H9 (cell line): Measurements from ENCODE around the gene DPYSL3. TPM values are rescaled to one million over a fixed set of nuclear protein-coding genes. Genes with fewer than 3 reads are reported as not detected.

ENCODE experiments used
- DNase-seq: peaks from one replicate; pipeline ENCODE4 v3.0.0-alpha.2; 2017
- H2AFZ ChIP-seq: one replicate; pipeline ENCODE4 v1.6.1; 2013; ENCODE audit warnings: mild to moderate bottlenecking, low read length, control low read depth, moderate library complexity
- H2AK5ac ChIP-seq: 2 replicates; pipeline ENCODE4 v1.6.1; 2013; ENCODE audit warnings: low read length, control low read depth, mixed read lengths; ENCODE audit not compliant: insufficient read length
- H2BK120ac ChIP-seq: one replicate; pipeline ENCODE4 v1.6.1; 2013; ENCODE audit warnings: low read depth, mild to moderate bottlenecking, low read length, control low read depth, inconsistent platforms; ENCODE audit not compliant: poor library complexity, severe bottlenecking
- H2BK12ac ChIP-seq: 2 replicates; pipeline ENCODE4 v1.6.1; 2013; ENCODE audit warnings: low read length, control low read depth, mixed read lengths, low read depth; ENCODE audit not compliant: insufficient read length
- H2BK15ac ChIP-seq: 2 replicates; pipeline ENCODE4 v1.6.1; 2013; ENCODE audit warnings: low read depth, low read length, control low read depth
- H2BK20ac ChIP-seq: one replicate; pipeline ENCODE4 v1.6.1; 2013; ENCODE audit warnings: low read depth, mild to moderate bottlenecking, low read length, control low read depth, inconsistent platforms; ENCODE audit not compliant: poor library complexity, severe bottlenecking
- H2BK5ac ChIP-seq: 2 replicates; pipeline ENCODE4 v1.6.1; 2013; ENCODE audit warnings: low read length, control low read depth, mixed read lengths; ENCODE audit not compliant: insufficient read length
- H3K14ac ChIP-seq: 2 replicates; pipeline ENCODE4 v1.6.1; 2013; ENCODE audit warnings: low read length, control low read depth; ENCODE audit not compliant: insufficient read depth
- H3K18ac ChIP-seq: 2 replicates; pipeline ENCODE4 v1.6.1; 2013; ENCODE audit warnings: low read depth, mild to moderate bottlenecking, mixed read lengths, low read length, control low read depth; ENCODE audit not compliant: insufficient read length
- H3K23ac ChIP-seq: 2 replicates; pipeline ENCODE4 v1.6.1; 2013; ENCODE audit warnings: low read length, control low read depth, mixed read lengths, low read depth; ENCODE audit not compliant: insufficient read length
- H3K23me2 ChIP-seq: 2 replicates; pipeline ENCODE4 v1.6.1; 2013; ENCODE audit warnings: low read depth, mild to moderate bottlenecking, mixed read lengths, low read length, control low read depth; ENCODE audit not compliant: insufficient read length, poor library complexity, severe bottlenecking
- H3K27ac ChIP-seq: 2 replicates; pipeline ENCODE4 v1.5.1; 2013; ENCODE audit warnings: low read length, control low read depth, mixed read lengths, low read depth; ENCODE audit not compliant: insufficient read length
- H3K27me3 ChIP-seq: 2 replicates; pipeline ENCODE4 v1.6.1; 2013; ENCODE audit warnings: low read length, control low read depth, inconsistent platforms; ENCODE audit not compliant: insufficient read depth
- H3K4ac ChIP-seq: 2 replicates; pipeline ENCODE4 v1.6.1; 2013; ENCODE audit warnings: low read depth, mild to moderate bottlenecking, control low read depth, inconsistent platforms, low read length, moderate library complexity
- H3K4me1 ChIP-seq: 2 replicates; pipeline ENCODE4 v1.6.1; 2013; ENCODE audit warnings: low read length, control low read depth, inconsistent platforms; ENCODE audit not compliant: insufficient read depth
- H3K4me2 ChIP-seq: 2 replicates; pipeline ENCODE4 v1.6.1; 2013; ENCODE audit warnings: low read length, control low read depth, mixed read lengths; ENCODE audit not compliant: insufficient read length, insufficient read depth
- H3K56ac ChIP-seq: 2 replicates; pipeline ENCODE4 v1.6.1; 2013; ENCODE audit warnings: low read depth, mild to moderate bottlenecking, mixed read lengths, low read length, control low read depth; ENCODE audit not compliant: insufficient read length
- H3K79me1 ChIP-seq: 2 replicates; pipeline ENCODE4 v1.6.1; 2013; ENCODE audit warnings: low read depth, mild to moderate bottlenecking, moderate library complexity, low read length, control low read depth, inconsistent platforms; ENCODE audit not compliant: insufficient read depth, poor library complexity, severe bottlenecking
- H3K79me2 ChIP-seq: 2 replicates; pipeline ENCODE4 v1.6.1; 2013; ENCODE audit warnings: low read length, control low read depth, inconsistent platforms; ENCODE audit not compliant: insufficient read depth
- H3K9ac ChIP-seq: 2 replicates; pipeline ENCODE4 v1.6.1; 2013; ENCODE audit warnings: low read length, control low read depth, mixed read lengths; ENCODE audit not compliant: insufficient read length; ENCODE audit errors: extremely low read depth
- H3K9me3 ChIP-seq: one replicate; pipeline ENCODE4 v1.6.1; 2013; ENCODE audit warnings: low read depth, low read length, inconsistent platforms; ENCODE audit not compliant: control insufficient read depth
- H3T11ph ChIP-seq: one replicate; pipeline ENCODE4 v1.6.1; 2013; ENCODE audit warnings: mild to moderate bottlenecking, low read length, control low read depth, inconsistent platforms
- H4K20me1 ChIP-seq: one replicate; pipeline ENCODE4 v1.6.1; 2013; ENCODE audit not compliant: control insufficient read depth, insufficient read length, insufficient read depth
- H4K5ac ChIP-seq: 2 replicates; pipeline ENCODE4 v1.6.1; 2013; ENCODE audit warnings: low read depth, mild to moderate bottlenecking, mixed read lengths, low read length, control low read depth; ENCODE audit not compliant: insufficient read length
- H4K8ac ChIP-seq: replicated peaks from 2 replicates; pipeline ENCODE4 v1.6.1; 2013; ENCODE audit warnings: low read length, control low read depth, mixed read lengths, low read depth; ENCODE audit not compliant: insufficient read length
- H4K91ac ChIP-seq: 2 replicates; pipeline ENCODE4 v1.6.1; 2013; ENCODE audit warnings: low read depth, mild to moderate bottlenecking, moderate library complexity, mixed read lengths, low read length, control low read depth; ENCODE audit not compliant: insufficient read length
- H3K27ac Mint-ChIP-seq, 3 experiments: 2 replicates in 2 of 3; 3 replicates in 1 of 3; pipeline ENCODE4 v1.8.0; 2020 to 2021; ENCODE audit warnings: mixed read lengths in 3 of 3, mild to moderate bottlenecking in 1 of 3, moderate library complexity in 1 of 3
- H3K27me3 Mint-ChIP-seq: 2 replicates; pipeline ENCODE4 v1.8.0; 2021; ENCODE audit warnings: low read depth, mild to moderate bottlenecking, moderate library complexity, mixed read lengths
- H3K36me3 Mint-ChIP-seq, 3 experiments: 2 replicates in 2 of 3; 3 replicates in 1 of 3; pipeline ENCODE4 v1.8.0; 2020 to 2021; ENCODE audit warnings: low read depth in 3 of 3, mixed read lengths in 3 of 3; ENCODE audit not compliant: insufficient read depth in 1 of 3
- H3K4me1 Mint-ChIP-seq, 2 experiments: 2 replicates each; pipeline ENCODE4 v1.8.0; 2020; ENCODE audit warnings: mixed read lengths in 2 of 2
- H3K4me3 Mint-ChIP-seq, 2 experiments: 2 replicates in 1 of 2; 3 replicates in 1 of 2; pipeline ENCODE4 v1.8.0; 2020 to 2021; ENCODE audit warnings: mild to moderate bottlenecking in 2 of 2, mixed read lengths in 2 of 2, moderate library complexity in 1 of 2
- H3K9me3 Mint-ChIP-seq, 2 experiments: 2 replicates in 1 of 2; 3 replicates in 1 of 2; pipeline ENCODE4 v1.8.0; 2020; ENCODE audit warnings: mild to moderate bottlenecking in 2 of 2, mixed read lengths in 2 of 2, moderate library complexity in 1 of 2
- CTCF ChIP-seq: fragments of 200-600 bp; sonication (generic); conservative IDR thresholded peaks from 3 replicates; pipeline ENCODE4 v1.8.0; 2021; ENCODE audit warnings: antibody characterized with exemption, mild to moderate bottlenecking
- WGBS: extraction: QIAGEN DNeasy Blood & Tissue Kit; methylation state at CpG from one replicate; pipeline ENCODE4 v1.1.7; 2013; ENCODE audit warnings: missing lambda C conversion rate, low lambda C conversion rate, mixed read lengths; ENCODE audit not compliant: insufficient read length; ENCODE audit errors: extremely low coverage; 5-methylcytosine and 5-hydroxymethylcytosine counted together
- total RNA-seq: library from RNA; stranded (reverse); gene quantifications from 2 replicates; pipeline ENCODE4 v1.2.1, GENCODE V29; 2021

The DPYSL3 gene
- total RNA-seq, 1 experiment from 2014 or later, result 515 TPM

- no peak overlapping the region for H2BK5ac ChIP-seq
- H3K27ac Mint-ChIP-seq, result peak overlapping the region in 1 of 3 experiments; percentile 50; a peak in 1 of 7 replicates
- no peak for DNase-seq
Measured at GRCh38 chr5:147346006-147346561, 163.8 kb downstream of the DPYSL3 start.

More at GRCh38 chr5:147346006-147346561, 163.8 kb downstream of the DPYSL3 start:
- H3K9me3 ChIP-seq, result no peaks in the 10 kb centered on the region
- no peaks in the 10 kb centered on the region for H3K9me3 Mint-ChIP-seq
- no peak overlapping the region for H3K18ac ChIP-seq
- no peaks in the 10 kb centered on the region for H3K27me3 ChIP-seq
- H4K5ac ChIP-seq, result no peak overlapping the region
- H3K4me2 ChIP-seq, result no peak overlapping the region
- H4K8ac ChIP-seq, result no peak overlapping the region
- H2AK5ac ChIP-seq, result no peak overlapping the region
- H3K14ac ChIP-seq, result no peak overlapping the region
- H3K9ac ChIP-seq, result no peak overlapping the region
- H3K36me3 Mint-ChIP-seq, result no peaks in the 10 kb centered on the region
- TF ChIP-seq CTCF, result peak; percentile 50
- no peaks in the 10 kb centered on the region for H3K79me1 ChIP-seq
- no peak overlapping the region for H3K56ac ChIP-seq
- no peak overlapping the region for H3K27ac ChIP-seq
- no peak overlapping the region for H3K23ac ChIP-seq
- no peaks in the 10 kb centered on the region for H3K4me1 ChIP-seq
- no peak overlapping the region for H2BK20ac ChIP-seq
- H3K4me1 Mint-ChIP-seq, result 0 out of 4 replicates have a peak, but pooled peaks cover 0 to 2% of the 10 kb centered on the region in 2 experiments
- H4K91ac ChIP-seq, result no peak overlapping the region
- H3K4ac ChIP-seq, result no peak overlapping the region
- no peaks in the 10 kb centered on the region for H3K79me2 ChIP-seq
- H3K27me3 Mint-ChIP-seq, result no peaks in the 10 kb centered on the region; the same call in 1 of the 2 replicates
- no peaks in the 10 kb centered on the region for H3K23me2 ChIP-seq
- H2BK12ac ChIP-seq, result no peak overlapping the region
- H2BK120ac ChIP-seq, result no peak overlapping the region
- no peak overlapping the region for H3T11ph ChIP-seq
- no peak overlapping the region for H2AFZ ChIP-seq
- H2BK15ac ChIP-seq, result no peak overlapping the region
- WGBS, result no CpG with 5 or more reads among the region's 5 CpGs
- H4K20me1 ChIP-seq, result no peaks in the 10 kb centered on the region
- no peak overlapping the region for H3K4me3 Mint-ChIP-seq
